GM21786 (cell line): Measurements from ENCODE around the gene ZNF318.
"Not testable (repeated sequence)": the region's sequence is repeated elsewhere in the genome, so short reads cannot be mapped to it uniquely, and the experiment has no call there.

Experiments
- ATAC-seq: cut with Tn5 transposase; IDR thresholded peaks from one replicate; pipeline ENCODE4 v1.9.1; 2021; ENCODE audit not compliant: unreplicated experiment

The ZNF318 gene

DNA sequence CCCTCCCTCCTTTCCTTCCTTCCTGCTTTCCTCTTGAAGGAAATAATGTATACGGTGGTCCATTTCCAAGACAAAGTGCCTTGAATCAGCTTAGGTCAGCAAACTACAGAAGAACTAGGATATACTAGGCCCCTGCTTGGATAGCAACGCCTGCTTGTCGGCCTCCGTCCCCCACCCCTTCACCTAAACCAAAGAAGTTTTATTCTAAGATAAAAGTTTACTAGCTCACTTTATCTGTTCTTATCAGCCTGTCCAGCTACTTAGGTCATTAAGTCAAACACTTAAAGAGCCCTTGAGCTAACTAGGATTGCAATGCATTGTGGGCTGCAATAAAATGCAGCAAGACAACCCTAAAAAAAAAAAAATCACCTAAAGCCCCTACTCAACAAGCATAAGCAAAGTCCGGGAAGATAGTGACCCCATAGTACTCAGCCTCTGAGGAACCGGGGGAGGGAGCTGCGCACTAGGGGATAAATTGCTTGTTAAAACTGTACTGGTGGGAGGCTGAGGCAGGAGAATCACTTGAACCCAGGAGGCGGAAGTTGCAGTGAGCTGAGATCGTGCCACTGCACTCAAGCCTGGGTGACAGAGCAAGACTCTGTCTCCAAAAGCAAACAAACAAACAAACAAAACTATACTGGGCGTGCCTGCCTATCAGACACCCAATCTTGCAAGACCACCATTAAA lies 21.4 kb upstream of the ZNF318 start:
- not testable (repeated sequence) for ATAC-seq

DNA sequence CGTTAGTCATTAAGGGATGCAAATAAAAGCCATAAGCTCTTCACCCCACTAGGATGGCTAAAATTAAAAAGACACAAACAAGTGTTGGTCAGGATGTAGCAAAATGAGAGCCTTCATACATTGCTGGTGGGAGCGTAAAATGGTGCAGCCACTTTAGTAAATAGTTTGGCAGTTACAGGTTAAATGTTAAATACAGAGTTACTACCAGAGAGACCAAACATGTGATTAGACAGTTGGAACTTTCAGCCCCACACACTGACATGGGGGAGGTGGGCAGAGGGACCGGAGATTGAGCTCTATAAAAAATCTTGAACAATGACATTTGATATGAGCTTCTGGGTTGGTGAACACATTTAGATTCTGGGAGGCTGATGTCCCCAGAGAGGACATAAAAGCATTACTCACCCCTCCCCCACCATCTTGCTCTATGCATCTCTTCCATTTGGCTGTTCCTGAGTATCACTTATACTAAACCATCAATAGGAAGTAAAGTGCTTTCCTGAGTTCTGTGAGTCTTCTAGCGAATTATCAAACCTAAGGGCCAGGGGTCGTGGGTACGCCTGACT lies 20.4 kb upstream of the ZNF318 start:
- no peak for ATAC-seq

DNA sequence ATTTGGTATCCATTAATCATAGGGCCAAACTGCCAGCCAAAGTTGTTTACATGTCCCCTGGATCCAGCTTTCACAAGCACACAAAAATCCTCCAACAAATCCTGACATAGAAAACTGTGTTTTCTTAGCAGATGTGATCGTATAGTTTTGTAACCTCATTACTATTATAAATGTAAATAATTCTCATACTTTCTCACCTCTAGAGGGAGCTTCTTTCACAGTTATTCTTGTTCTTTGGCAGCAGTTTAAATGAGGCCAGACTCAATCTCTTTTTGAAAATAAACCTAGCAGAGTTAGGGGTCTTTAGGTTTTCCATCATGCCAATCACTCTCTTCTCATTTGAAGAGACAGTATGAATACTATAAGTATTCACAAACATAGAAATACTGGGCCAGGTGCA lies 17.0 kb upstream of the ZNF318 start:
- ATAC-seq, result no peak

DNA sequence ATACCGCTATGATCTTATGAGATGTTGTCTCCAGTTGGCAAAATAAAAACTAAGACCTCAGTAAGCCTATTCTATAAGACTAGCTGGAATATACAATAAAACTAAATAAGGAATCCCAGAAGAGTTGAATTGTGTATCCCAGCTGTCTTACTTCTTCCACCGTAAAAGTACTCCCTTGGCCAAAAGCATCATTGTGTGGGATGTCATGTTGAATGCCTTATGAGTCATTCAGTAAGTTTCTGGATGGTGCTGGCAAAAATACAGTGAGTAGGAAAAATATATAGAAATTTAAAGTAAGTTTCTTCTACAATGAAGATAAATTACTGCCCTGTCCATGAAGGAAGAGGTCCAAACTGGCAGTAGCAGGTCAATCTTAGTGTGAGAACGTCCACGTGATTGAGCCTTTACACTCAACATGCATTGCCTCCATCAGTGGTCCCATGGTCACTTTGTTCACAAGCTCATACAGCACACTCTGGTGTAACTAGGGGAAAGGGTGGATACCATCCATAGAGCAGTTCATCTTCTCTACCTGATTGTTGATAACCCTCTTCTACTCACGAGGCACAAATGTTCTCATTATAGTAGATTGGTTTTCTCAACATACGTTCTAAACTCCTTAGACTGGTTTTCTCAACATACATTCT lies 13.7 kb upstream of the ZNF318 start:
- no peak for ATAC-seq

DNA sequence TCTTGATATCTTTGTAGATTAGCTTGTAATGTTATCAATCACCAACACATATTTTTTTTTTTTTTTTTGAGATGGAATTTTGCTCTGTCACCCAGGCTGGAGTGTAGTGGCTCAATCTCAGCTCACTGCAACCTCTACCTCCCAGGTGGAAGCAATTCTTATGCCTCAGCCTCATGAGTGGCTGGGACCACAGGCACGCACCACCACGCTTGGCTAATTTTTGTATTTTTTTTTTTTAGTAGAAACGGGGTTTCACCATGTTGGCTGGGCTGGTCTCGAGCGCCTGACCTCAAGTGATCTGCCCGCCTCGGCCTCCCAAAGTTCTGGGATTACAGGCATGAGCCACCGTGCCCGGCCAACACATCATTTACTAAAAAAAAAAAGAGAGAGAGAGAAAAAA lies 11.4 kb upstream of the ZNF318 start:
- ATAC-seq, result not testable (repeated sequence)

DNA sequence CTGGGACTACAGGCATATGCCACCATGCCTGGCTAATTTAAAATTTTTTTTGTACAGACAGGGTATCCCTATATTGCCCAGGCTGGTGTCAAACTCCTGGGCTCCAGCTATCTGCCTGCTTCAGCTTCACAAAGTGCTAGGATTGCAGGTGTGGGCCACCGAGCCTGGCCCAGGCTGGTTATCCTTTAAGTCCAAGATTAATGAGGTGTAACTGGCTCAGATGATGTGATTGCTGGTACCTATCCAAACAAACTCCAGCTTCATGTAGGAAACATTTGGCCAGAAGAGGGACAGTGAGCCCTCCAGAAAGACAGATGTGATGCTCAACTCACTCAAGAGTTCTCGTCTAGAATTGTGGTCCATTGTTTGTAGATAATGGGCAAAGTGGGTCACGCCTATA lies 9.2 kb upstream of the ZNF318 start:
- no peak for ATAC-seq

DNA sequence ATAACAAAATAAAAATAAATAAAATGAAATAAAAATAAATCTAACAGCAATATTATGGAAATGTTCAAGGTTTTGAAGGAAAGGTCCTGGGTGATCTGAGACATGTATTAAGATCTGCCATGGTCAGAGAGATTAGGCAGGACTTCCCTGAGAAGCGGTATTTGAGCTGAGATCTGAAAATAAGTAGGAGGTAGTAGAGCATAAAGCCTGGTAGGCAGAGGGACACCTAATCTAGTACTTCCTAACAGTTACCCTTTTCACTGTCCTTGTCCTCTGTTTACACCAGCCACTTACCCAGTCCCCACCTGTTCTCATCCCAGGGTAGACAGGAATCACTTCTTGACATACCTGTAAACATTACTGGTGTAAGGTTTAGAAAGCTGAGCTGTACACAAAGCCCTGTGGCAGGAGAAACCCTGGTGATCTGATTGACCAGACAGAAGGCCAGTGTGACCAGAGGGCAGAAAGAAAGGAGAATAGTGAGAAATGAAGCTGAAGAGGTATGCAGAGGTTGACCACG lies 8.3 kb upstream of the ZNF318 start:
- ATAC-seq, result no peak

DNA sequence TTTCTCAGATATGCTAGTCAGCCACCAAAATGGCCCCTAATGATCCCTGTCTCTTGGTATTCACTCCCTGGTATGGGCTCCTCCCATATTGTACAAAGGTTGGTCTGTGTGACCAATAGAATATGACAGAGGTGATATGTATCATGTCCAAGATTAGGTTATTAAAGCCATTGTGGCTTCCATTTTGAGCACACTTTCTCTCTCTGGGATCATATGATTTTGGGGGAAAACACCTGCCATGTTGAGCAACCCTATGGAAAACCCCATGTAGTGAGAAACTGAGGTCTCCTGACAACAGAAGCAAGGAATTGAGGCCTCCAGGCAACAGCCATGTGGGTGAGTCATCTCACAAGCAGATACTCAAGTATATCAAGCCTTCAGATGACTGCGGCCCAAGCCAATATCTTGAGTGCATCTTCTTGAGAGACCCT lies 7.1 kb upstream of the ZNF318 start:
- ATAC-seq, result peak; percentile 40

DNA sequence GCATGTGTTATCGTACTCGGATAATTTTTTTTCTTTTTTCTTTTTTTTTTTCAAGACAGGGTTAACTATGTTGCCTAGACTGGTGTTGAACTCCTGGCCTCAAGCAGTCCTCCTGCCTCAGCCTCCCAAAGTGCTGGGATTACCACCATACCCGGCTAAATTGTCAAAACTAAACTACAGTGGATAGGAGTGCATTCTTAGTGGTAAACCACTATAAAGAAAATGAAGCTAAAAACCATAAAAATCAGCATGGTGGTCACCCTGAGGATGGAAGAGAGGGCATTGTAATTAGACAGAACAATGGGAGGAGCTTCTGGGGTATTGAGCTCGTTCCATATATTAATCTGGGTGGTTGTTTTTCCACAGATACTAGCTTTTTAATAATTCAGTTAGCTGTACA lies 6.2 kb upstream of the ZNF318 start:
- no peak for ATAC-seq

DNA sequence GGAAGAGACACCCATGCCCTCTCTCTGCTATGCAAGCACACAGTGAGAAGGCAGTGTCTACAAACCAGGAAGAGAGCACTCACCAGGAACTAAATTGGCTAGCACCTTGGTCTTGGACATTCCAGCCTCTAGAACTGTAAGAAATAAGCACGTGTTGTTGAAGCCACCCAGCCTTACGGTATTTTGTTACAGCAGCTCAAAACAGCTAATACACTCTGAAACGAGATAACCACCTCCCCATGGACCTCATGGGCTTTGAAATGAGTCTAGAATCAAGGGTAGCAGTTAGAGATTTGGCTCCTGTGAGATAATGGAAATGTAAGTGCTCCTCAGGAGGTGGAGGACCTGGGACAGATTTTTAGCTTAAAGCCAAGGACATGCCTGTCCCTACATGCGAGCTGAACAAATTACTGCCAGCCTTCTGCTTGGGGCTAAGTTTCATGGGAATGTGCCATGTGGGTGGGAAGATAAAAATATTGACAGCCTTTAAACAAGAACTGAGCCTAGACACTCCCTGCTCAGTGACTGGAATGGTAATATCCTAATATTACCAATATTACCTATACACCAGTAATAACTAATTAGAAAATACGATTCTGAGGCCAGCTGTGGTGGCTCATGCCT lies 3.9 kb upstream of the ZNF318 start:
- ATAC-seq, result no peak

DNA sequence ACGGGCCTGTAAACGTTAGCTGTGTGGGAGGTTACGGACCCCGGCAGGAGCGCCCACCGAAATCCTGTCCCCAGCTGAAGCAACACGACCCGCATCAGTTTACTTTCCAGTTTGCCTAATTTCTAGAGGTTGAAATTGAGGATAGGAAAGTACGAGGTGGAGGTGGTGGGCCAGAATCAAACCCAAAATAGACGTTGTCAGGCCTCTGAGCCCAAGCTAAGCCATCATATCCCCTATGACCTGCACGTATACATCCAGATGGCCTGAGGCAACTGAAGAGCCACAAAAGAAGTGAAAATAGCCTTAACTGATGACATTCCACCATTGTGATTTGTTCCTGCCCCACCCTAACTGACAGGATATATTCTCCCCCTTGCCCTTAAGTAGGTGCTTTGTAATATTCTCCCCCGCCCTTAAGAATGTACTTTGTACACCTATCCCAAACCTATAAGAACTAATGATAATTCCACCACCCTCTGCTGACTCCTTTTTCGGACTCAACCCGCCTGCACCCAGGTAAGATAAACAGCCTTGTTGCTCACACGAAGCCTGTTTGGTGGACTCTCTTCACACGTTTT lies 645 bp upstream of the ZNF318 start:
- ATAC-seq, result peak; percentile 4

DNA sequence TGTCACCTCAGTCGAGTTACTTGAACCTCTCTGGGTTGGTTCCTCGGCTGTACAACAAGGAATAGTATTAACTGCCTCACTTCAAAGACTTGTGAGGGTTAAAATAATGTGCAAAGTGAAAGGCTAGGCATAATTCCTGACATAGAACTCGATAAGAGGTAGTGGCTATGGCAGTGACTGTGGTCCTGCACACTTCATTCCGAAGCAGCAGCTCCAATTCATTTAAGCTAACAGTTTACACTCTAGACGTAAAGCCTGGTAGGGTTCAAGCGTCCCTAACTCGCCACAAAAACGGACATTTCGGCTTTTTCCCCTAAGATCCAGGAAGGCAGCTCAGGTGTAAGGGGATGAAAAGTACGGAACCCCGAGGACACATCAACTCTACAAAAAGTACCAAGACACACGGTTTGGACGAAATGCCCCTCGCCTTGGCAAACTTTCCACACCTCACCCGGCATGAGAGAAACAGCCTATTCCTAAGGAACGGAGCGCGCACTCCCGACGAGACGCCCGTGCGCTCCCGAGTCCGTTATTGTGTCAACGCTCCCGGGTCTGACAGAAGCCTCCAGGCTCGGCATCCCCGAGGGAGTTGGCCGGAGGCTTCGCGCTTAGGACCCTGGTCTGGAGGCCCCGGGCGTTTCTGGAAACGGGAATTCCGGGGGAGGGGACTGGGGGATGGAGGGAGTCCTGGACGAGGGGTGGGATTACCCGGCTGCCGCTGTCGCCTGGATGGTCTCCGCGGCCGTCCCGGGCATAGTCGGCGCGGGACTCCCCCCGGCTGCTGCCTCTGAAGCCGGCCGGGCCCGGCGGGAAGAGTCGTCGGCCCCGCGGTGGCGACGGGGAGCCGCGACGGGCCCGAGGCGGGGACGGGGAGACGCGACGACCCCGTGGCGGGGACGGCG lies 937 bp downstream of the ZNF318 start:
- ATAC-seq, result no peak

DNA sequence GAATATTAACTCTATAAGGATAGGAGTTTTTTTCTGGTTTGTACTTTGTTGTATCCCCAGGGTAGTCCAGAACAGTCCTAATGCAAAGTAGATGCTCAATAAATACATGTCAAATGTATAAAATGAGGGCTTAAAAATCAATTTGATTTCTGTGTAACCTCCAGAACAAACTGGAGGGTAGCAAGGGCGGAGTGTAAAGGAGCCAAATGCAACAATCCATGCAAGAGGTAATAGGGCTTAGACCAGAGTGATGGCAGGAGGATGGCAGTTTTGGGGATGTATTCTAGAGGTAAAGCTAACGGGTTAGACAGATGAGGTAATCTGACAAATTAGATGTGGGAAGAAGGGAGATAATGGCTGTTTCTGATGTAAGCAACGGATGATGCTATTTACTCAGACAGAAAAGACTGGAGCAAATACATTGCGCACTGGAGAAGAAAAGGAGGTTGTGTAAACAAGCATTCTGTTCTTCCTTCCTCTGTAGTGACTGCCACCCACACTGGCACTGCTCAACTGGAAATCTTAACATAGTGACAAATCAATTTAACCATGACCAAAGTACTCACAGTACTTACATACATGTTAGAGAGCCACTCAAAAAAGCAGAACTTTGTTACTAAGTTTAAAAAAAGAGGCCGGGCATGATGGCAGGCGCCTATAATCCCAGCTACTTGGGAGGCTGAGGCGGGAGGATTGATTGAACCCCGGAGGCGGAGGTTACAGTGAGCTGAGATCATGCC lies 2.0 kb downstream of the ZNF318 start:
- ATAC-seq, result no peak

DNA sequence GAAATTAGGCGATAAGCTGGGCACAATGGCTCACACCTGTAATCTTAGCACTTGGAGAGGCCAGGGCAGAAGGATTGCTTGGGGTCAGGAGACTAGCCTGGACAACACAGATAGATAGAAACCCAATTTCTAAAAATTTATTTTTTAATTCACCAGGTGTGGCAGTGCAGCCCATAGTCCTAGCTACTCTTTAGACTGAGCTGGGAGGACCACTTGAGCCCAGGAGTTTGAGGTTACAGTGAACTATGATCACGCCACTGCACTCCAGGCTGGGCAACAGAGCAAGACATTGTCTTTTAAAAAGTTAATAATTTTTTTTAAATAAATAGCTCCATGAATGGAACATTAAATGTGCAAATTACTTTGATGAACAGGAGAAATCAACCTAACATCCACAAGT lies 8.2 kb downstream of the ZNF318 start:
- no peak for ATAC-seq

DNA sequence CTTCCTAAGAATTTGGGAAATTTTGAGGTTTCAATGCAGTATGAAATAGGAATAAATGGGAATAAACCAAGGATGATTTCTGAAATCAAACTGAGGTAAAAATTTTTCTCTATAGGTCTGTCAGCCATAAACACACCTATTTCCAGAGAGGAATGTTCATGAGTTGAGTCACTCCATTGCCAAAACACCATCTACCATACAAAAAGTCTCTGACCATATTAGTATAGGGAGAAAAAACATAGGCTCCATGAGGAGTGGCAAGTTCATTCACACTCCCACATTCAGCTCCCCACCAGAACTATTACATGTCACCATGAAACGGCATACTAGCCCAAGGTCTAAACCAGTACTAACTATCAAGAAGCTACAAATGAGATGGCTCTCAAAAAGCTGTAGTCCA lies 9.6 kb downstream of the ZNF318 start:
- ATAC-seq, result no peak

DNA sequence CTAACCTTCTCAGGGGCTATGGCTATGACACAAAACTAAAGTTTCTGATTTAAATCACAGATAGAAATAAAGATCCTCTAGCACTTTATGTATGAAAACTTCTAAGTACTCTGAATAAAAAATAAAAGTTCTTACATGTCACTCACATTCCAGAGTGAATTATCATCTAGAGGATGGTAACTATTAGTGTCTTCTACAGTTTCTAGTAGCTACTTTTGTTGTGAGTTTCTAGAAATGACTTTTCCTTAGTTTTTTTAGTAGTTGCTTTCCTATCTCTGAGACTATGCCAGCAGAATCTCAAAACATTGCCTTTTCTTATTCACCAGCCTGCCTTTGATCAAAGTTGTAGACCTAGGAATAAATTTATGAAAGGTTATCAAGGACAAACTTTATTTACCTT lies 10.1 kb downstream of the ZNF318 start:
- no peak for ATAC-seq

DNA sequence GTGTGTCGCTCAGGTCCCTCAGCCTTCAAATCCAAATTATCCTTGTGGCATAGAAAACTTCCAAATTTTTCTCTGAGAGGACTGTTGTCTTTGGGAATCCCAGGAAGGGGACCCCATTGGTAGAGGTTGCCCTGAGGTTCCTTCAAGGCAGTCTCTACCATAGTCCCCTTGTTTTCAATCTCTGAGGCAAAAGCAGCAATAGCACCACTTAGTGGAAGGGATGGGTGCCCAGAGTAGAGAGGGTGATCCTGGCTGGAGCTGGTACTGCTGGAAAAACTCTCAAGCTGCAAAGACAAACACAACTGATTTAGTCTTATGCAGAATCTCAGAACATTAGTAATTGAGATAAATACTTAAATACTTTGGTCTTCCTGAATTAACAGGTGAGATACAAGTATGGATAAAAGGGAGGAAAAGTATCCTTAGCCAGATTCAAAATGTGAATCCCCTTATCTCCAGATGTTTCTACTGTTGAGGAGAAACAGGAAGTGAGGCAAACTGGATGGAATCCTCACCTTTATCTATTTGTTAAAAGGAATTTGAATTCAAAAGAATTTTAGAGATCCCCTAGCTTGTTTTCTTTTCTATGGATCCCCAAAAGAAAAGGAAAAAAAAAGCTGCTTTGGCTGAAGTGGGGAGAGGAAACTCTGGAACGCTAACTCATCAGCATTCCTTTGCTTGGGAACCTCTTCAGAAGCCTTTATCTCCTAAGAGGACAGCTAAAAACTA lies 13.4 kb downstream of the ZNF318 start:
- no peak for ATAC-seq

DNA sequence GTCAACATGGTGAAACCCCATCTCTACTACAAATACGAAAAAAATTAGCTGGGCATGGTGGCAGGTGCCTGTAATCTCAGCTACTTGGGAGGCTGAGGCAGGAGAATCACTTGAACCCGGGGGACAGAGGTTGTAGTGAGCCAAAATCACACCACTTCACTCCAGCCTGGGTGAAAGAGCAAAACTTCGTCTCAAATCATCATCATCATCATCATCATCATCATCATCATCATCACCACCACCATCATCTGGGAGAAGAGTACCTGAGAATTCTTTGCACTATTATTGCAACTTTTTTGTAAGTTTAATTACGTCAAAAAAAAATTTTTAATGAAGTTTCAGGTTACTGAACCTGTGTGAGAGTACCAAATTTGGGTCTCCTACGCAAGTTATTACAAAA lies 17.5 kb downstream of the ZNF318 start:
- not testable (repeated sequence) for ATAC-seq

DNA sequence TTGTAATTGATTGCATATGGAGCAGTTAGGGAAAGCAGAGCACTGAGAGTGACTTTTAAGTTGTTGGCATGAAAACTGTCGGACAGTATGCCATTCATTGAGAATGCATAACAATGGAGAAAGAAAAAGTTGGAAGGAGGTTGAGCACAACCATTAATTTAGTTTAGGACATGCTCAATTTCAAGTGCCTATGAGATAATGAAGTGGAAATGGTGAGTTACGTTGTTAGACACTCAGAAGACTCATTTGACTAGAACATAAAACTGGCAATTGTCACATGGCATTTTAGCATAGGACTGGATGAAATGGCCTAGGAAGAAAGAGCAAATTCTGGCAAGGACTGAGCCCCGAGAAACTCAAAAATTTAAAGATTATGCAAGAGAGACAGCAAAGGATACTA lies 22.0 kb downstream of the ZNF318 start:
- no peak for ATAC-seq
